LNCAP (cell line): ENCODE data around the gene RPS28.

Source experiments
- TF ChIP-seq, protein P1 (sequence below): fragments of 450-650 bp; IDR thresholded peaks from 2 replicates; pipeline ENCODE4 v1.5.1; 2017; ENCODE audit warnings: mild to moderate bottlenecking

RPS28 gene

DNA sequence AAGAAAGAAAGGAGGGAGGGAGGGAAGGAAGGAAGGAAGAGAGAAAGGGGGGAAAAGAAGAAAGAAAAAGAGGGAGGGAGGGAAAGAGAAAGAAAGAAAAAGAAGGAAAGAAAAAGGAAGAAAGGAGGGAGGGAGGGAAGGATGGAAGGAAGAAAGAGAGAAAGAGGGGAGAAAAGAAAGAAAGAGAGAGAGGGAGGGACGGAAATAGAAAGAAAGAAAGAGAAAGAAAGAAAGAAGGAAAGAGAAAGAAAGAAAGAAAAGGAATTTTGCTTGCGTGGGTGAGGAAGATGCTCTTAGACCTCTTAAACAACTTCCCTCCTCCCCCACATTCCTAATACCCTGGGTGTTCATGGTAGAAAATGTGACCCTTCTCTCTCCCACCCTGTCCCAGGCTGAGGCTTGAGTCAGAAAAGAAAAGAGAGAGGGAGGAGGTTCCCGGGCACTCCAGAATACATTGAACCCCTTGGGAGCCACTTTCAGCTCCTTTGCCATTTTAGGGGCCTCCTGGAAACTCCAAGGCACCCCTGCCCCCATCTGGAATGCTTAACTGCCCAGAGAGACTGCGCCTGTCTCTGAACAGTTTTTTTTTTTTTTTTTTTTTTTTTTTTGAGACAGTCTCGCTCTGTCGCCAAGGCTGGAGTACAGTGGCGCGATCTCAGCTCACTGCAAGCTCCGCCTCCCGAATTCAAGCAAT is 31.0 kb downstream of the RPS28 start:
- TF ChIP-seq, protein P1, sequence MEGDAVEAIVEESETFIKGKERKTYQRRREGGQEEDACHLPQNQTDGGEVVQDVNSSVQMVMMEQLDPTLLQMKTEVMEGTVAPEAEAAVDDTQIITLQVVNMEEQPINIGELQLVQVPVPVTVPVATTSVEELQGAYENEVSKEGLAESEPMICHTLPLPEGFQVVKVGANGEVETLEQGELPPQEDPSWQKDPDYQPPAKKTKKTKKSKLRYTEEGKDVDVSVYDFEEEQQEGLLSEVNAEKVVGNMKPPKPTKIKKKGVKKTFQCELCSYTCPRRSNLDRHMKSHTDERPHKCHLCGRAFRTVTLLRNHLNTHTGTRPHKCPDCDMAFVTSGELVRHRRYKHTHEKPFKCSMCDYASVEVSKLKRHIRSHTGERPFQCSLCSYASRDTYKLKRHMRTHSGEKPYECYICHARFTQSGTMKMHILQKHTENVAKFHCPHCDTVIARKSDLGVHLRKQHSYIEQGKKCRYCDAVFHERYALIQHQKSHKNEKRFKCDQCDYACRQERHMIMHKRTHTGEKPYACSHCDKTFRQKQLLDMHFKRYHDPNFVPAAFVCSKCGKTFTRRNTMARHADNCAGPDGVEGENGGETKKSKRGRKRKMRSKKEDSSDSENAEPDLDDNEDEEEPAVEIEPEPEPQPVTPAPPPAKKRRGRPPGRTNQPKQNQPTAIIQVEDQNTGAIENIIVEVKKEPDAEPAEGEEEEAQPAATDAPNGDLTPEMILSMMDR = no peak

DNA sequence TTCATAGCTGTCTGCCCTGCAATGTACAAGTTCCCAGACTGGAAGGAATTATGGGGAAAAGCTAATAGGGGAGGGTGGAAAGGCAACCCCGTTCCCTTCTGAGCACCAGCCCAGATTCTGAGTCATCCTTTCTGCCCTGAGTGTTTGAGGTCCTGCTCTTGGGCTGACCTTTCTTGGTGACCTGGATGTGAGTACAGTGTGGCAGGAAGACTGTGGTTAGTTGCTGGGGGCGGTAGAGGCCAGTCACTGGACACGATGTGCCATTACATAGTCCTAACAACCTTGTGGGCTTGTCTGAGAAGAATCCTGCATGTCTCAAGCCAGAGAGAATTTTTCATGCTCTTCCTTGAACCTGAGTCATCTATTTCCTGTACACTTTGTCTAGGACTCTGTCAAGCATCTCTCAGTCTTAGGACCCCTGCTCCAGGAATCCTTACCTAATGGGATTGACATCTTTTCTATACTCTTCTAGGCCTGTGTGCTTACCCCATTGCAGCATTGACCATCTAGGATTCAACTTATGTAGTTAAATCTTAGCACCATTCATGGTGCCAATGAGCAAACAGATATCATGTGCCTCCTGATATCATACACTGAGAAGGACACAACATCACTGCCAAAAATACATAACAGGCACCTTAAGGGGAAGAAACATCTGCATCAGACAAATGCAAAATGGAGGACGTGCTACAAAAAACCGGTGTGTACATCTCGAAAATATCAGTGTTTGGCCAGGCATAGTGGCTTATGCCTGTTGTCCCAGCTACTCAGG is 34.5 kb downstream of the RPS28 start:
- TF ChIP-seq, protein P1 = no peak

DNA sequence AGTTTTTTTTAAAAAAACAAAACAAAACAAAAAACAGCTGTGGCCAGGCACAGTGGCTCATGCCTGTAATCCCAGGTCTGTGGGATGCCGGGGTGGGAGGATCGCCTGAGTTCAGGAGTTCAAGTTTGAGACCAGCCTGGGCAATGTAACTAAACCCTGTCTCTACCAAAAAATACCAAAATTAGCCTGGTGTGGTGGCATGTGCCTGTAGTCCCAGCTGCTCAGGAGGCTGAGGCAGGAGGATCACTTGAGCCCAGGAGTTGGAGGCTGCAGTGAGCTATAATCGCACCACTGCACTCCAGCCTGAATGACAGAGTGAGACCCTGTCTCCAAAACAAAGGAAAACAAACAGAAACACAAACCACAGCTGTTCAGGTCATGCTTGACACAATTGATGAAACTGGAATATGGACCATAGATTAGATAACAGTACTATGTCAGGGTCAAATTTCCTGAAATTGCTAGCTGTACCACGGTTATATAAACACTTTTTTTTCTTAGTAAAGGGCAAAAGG is 35.8 kb downstream of the RPS28 start:
- TF ChIP-seq, protein P1 = no peak

DNA sequence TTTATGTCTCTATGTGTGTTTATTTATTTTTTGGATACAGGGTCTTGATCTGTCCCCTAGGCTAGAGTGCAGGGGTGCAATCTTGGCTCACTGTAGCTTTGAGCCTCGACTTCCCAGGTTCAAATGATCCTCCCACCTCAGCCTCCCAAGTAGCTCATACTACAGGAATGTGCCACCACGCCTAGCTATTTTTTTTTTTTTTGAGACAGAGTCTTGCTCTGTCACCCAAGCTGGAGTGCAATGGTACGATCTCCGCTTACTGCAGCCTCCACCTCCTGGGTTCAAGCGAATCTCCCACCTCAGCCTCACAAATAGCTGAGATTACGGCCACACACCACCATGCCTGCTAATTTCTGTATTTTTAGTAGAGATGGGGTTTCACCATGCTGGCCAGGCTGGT is 37.7 kb downstream of the RPS28 start:
- TF ChIP-seq, protein P1 = no peak

DNA sequence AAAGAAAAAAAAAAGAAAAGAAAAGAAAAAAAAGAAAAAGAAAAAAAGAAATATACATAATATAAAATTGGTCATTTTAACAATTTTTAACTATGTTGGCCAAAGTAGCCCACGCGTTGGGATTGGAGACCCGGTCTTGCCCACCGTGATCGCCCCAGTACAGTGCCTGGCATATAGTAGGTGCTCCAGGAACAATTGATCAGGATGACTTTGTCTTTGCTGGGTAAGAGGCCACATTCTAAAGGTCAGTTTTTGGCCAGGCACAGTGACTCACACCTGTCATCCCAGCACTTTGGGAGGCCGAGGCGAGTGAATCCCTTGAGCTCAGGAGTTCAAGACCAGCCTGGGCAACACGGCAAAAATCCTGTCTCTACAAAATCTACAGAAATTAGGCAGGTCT is 38.9 kb downstream of the RPS28 start:
- TF ChIP-seq, protein P1 = no peak

DNA sequence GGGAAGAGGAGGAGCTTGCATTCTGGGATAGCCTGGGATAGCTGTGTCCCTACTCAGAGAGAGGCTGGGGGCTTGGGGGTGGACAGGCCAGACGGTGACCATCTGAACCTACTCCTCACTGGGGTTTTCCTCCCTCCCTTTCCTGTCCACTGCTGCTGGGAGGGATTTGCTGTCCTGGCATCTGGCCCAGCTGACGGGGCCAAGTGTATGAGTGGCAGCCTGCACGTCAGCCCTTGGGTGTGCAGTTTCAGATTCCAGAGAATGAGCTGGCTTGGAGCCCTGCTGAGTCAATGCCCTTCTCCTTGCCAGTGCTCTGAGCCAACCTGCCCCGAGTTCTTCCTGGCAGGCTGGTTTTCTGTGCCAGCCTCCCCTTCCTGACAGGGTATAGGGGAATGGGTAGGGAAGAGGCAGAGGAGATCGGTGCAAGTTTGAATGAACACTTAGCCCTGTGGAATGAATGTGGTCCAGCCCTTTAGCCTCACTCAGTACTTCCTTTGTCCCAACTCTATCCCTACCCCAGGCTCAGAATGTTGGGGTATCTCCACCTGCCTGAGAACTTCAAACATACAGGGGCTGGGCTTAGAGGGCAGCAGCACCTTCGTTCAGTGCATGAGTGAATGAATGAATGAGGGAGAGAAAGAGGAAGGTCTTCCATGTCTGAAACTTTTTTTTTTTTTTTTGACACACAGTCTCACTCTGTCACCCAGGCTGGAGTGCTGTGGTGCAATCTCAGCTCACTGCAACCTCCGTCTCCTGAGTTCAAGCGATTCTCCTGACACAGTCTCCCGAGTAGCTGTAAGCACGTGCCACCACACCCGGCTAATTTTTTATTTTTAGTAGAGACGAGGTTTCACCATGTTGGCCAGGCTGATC is 40.9 kb downstream of the RPS28 start:
- TF ChIP-seq, protein P1 = no peak
